ENCODE data around the gene PHF2. TPM values are rescaled to one million over a fixed set of nuclear protein-coding genes. Genes with fewer than 3 reads are reported as not detected.

Gene PHF2
- total and polyA plus RNA-seq, 2 experiments from 2014 or later: 4.3 to 11.8 TPM

DNA sequence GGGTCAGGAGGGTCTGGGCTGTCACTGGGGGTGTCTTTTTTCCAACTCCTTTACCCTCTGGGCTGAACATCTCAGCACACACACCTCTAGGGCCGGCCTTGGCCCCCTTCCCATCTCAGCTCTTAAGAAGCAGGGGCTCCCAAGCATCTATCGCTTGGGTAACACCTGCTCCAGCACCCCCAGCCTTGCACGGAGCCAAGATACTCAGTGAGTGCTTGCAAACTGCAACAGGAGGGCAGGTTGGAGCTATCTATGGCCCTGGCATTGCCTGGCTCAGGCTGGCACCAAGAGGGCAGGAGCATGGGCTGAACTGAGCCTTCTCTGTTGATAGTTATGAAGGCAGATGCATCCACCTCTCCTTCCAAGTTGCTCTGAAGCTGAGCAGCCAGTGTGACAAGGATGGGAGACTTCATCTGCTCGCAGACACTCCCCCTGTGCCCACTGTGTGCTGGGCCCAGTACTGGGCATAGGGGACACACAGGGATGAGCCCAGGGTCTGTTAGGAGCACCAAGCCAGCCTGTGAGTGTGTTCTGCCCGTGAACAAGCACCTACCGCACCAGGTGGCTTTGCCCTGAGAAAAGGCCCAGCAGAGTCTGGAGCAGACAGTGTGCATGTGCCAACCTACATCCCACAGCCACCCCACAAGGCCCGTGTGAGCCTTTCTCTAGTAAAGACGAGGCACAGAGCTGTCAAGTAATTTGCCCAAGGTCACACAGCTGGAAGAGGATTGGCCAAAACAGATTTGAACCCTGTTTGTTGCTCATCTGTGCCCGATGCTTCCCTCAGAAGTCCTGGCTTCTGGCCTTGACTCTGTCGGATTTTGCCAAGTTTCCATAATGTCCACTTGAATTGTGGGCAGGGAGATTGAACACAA lies 58.2 kb downstream of the PHF2 start (continued):
- TF ChIP-seq ZNF331 (CRISPR knock-in tag; IDR thresholded peaks at IDR 0.05; ENCODE audit: low read depth) (no peak), EZH2phosphoT487 (IDR thresholded peaks at IDR 0.05; ENCODE audit: unreplicated experiment) (no peak), CREB1 (CRISPR knock-in tag; IDR thresholded peaks at IDR 0.05; ENCODE audit: low read depth) (no peak), STAT1 (IDR thresholded peaks at IDR 0.05; ENCODE audit: unreplicated experiment) (no peak), POLR2AphosphoS5 (IDR thresholded peaks at IDR 0.05; ENCODE audit: low read depth) (no peak), ZNF114 (CRISPR knock-in tag; IDR thresholded peaks at IDR 0.05) (no peak), JUNB (IDR thresholded peaks at IDR 0.05; ENCODE audit: unreplicated experiment) (no peak)
- TF ChIP-seq, protein P1, sequence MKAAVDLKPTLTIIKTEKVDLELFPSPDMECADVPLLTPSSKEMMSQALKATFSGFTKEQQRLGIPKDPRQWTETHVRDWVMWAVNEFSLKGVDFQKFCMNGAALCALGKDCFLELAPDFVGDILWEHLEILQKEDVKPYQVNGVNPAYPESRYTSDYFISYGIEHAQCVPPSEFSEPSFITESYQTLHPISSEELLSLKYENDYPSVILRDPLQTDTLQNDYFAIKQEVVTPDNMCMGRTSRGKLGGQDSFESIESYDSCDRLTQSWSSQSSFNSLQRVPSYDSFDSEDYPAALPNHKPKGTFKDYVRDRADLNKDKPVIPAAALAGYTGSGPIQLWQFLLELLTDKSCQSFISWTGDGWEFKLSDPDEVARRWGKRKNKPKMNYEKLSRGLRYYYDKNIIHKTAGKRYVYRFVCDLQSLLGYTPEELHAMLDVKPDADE (IDR thresholded peaks at IDR 0.05): no peak
- TF ChIP-seq, protein P2, sequence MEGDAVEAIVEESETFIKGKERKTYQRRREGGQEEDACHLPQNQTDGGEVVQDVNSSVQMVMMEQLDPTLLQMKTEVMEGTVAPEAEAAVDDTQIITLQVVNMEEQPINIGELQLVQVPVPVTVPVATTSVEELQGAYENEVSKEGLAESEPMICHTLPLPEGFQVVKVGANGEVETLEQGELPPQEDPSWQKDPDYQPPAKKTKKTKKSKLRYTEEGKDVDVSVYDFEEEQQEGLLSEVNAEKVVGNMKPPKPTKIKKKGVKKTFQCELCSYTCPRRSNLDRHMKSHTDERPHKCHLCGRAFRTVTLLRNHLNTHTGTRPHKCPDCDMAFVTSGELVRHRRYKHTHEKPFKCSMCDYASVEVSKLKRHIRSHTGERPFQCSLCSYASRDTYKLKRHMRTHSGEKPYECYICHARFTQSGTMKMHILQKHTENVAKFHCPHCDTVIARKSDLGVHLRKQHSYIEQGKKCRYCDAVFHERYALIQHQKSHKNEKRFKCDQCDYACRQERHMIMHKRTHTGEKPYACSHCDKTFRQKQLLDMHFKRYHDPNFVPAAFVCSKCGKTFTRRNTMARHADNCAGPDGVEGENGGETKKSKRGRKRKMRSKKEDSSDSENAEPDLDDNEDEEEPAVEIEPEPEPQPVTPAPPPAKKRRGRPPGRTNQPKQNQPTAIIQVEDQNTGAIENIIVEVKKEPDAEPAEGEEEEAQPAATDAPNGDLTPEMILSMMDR (conservative IDR thresholded peaks at IDR 0.05; ENCODE audit: low read depth in 2 of 2): no peak

DNA sequence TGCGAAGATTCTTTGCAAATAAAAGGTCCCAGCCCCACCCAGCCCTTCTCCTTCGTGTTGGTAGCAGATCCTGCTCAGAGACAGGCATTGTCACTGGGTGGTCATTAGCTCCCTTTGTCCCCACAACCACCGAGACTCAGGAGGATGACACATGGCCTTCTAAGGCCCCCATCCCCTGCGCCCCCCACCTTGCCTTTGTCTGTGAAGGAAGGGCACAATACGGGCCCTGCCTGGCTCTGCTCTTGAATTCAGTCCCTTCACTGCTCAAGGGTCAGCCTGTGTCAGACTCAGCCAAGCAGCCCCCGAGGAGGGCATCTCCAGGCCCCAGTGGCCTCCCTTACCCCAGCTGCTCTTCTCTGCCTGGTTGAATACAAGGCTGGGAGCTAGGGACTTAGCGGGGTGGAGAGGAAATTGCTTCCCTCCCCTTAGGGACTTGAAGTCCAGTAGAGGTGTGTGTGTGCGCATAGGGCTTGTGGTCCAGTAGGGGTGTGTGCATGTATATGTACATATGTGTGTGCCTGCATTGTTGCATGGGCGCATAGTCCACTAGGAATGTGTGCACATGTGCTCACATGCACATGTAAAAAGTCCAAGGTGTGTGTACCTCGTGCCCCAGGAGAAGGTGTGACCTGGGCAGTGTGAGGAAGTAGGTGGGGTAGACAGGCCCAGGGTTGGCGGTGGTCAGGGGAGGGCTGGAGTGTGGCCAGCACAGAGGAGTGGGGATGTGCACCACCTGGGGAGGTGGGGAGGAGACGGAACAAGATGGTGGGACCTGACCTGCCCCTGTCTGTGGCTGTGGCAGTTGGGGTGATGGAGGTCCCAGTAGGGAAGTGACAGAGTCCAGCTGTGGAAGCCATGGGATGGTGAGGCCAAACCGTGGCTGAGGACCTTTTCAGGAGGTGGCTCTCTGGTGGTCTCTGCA lies 59.1 kb downstream of the PHF2 start:
- Histone ChIP-seq H3K36me3 (ENCODE audit: insufficient read depth) (peaks cover 11% of the 10 kb centered on the region), H3K4me3 (no peak overlapping the region), H2AFZ (no peak overlapping the region), H3K27me3 (ENCODE audit: insufficient read depth) (no peaks in the 10 kb centered on the region), H3F3A (replicated peaks; ENCODE audit: low read depth) (no peaks in the 10 kb centered on the region), H4K20me1 (replicated peaks; ENCODE audit: insufficient read depth) (no peaks in the 10 kb centered on the region), H3K9me2 (ENCODE audit: insufficient read depth) (0 out of 2 replicates have a peak, but pooled peaks cover 5% of the 10 kb centered on the region), H3K4me2 (no peak overlapping the region), H3K4me1 (ENCODE audit: insufficient read depth) (no peaks in the 10 kb centered on the region), H3K79me2 (replicated peaks; ENCODE audit: insufficient read depth) (no peaks in the 10 kb centered on the region), H3K27ac (ENCODE audit: low read depth) (no peak overlapping the region)
- peaks cover 3% of the 10 kb centered on the region for H3K27me3 Mint-ChIP-seq (ENCODE audit: insufficient read depth, low read depth, poor library complexity)
- H3K27ac Mint-ChIP-seq: no peak overlapping the region
- DNase-seq (ENCODE audit: low spot score) (no peak), ATAC-seq (no peak)
- peaks cover 35% of the 10 kb centered on the region for H3K36me3 Mint-ChIP-seq (ENCODE audit: low read depth)
- H3K4me3 Mint-ChIP-seq: no peak overlapping the region
- H3K4me1 Mint-ChIP-seq: no peaks in the 10 kb centered on the region
- H3K9me3 Mint-ChIP-seq: peaks cover 19% of the 10 kb centered on the region
- TF ChIP-seq, protein P1 (IDR thresholded peaks at IDR 0.05): no peak
- TF ChIP-seq, protein P3, sequence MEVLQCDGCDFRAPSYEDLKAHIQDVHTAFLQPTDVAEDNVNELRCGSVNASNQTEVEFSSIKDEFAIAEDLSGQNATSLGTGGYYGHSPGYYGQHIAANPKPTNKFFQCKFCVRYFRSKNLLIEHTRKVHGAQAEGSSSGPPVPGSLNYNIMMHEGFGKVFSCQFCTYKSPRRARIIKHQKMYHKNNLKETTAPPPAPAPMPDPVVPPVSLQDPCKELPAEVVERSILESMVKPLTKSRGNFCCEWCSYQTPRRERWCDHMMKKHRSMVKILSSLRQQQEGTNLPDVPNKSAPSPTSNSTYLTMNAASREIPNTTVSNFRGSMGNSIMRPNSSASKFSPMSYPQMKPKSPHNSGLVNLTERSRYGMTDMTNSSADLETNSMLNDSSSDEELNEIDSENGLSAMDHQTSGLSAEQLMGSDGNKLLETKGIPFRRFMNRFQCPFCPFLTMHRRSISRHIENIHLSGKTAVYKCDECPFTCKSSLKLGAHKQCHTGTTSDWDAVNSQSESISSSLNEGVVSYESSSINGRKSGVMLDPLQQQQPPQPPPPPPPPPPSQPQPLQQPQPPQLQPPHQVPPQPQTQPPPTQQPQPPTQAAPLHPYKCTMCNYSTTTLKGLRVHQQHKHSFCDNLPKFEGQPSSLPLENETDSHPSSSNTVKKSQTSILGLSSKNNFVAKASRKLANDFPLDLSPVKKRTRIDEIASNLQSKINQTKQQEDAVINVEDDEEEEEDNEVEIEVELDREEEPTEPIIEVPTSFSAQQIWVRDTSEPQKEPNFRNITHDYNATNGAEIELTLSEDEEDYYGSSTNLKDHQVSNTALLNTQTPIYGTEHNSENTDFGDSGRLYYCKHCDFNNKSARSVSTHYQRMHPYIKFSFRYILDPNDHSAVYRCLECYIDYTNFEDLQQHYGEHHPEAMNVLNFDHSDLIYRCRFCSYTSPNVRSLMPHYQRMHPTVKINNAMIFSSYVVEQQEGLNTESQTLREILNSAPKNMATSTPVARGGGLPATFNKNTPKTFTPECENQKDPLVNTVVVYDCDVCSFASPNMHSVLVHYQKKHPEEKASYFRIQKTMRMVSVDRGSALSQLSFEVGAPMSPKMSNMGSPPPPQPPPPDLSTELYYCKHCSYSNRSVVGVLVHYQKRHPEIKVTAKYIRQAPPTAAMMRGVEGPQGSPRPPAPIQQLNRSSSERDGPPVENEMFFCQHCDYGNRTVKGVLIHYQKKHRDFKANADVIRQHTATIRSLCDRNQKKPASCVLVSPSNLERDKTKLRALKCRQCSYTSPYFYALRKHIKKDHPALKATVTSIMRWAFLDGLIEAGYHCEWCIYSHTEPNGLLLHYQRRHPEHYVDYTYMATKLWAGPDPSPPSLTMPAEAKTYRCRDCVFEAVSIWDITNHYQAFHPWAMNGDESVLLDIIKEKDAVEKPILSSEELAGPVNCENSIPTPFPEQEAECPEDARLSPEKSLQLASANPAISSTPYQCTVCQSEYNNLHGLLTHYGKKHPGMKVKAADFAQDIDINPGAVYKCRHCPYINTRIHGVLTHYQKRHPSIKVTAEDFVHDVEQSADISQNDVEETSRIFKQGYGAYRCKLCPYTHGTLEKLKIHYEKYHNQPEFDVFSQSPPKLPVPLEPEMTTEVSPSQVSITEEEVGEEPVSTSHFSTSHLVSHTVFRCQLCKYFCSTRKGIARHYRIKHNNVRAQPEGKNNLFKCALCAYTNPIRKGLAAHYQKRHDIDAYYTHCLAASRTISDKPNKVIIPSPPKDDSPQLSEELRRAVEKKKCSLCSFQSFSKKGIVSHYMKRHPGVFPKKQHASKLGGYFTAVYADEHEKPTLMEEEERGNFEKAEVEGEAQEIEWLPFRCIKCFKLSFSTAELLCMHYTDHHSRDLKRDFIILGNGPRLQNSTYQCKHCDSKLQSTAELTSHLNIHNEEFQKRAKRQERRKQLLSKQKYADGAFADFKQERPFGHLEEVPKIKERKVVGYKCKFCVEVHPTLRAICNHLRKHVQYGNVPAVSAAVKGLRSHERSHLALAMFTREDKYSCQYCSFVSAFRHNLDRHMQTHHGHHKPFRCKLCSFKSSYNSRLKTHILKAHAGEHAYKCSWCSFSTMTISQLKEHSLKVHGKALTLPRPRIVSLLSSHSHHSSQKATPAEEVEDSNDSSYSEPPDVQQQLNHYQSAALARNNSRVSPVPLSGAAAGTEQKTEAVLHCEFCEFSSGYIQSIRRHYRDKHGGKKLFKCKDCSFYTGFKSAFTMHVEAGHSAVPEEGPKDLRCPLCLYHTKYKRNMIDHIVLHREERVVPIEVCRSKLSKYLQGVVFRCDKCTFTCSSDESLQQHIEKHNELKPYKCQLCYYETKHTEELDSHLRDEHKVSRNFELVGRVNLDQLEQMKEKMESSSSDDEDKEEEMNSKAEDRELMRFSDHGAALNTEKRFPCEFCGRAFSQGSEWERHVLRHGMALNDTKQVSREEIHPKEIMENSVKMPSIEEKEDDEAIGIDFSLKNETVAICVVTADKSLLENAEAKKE (CRISPR knock-in tag; IDR thresholded peaks at IDR 0.05): no peak
- no peak for TF ChIP-seq POLR2AphosphoS5 (IDR thresholded peaks at IDR 0.05; ENCODE audit: low read depth)
- no peak for TF ChIP-seq STAT1 (IDR thresholded peaks at IDR 0.05; ENCODE audit: unreplicated experiment)
- no peak for TF ChIP-seq JUNB (IDR thresholded peaks at IDR 0.05; ENCODE audit: unreplicated experiment)
- no peak for TF ChIP-seq EZH2 (IDR thresholded peaks at IDR 0.05; ENCODE audit: low read depth, unreplicated experiment)
- no peak for TF ChIP-seq ZNF331 (CRISPR knock-in tag; IDR thresholded peaks at IDR 0.05; ENCODE audit: low read depth)
